Adrenal gland (tissue), 5 donors: ENCODE results near the gene ITIH2.

ENCODE experiments used
- CTCF ChIP-seq, 6 experiments: fragments of 450-650 bp in 4 of 6; fragments of 200-600 bp in 2 of 6; sonication (generic) in 1 of 6; IDR thresholded peaks; 1 replicate in 5 of 6; 2 replicates in 1 of 6; pipeline versions ENCODE4 v1.5.1 to v1.8.0; 2016 to 2021; ENCODE audit warnings: antibody characterized with exemption in 6 of 6, mild to moderate bottlenecking in 2 of 6, moderate library complexity in 1 of 6
- POLR2A ChIP-seq, 2 donors: fragments of 450-650 bp; IDR thresholded peaks; one replicate each; pipeline ENCODE4 v1.6.1; 2017; ENCODE audit warnings: antibody characterized with exemption in 2 of 2, mild to moderate bottlenecking in 2 of 2, moderate library complexity in 1 of 2
- donor health status: DM: no; HTN: no; CAD: no.

GRCh38 chr10:7707858-7708622 is 4.9 kb downstream of the ITIH2 start:
- TF ChIP-seq CTCF (IDR thresholded peaks at IDR 0.05) = no peak
- no peak for TF ChIP-seq POLR2A (IDR thresholded peaks at IDR 0.05)
